ENCODE results near the gene MACROD2.

MACROD2 gene

GRCh38 chr20:15949391-15949790 lies 1954.1 kb downstream of the MACROD2 start:
- H3K4me3 ChIP-seq (ENCODE audit: low read length): no peak overlapping the region
- no peak for TF ChIP-seq CTCF (conservative IDR thresholded peaks at IDR 0.05; ENCODE audit: low read length)
- no peak for DNase-seq (ENCODE audit: low read depth)

- no peak for DNase-seq (ENCODE audit: low read depth)
- no peak overlapping the region for H3K4me3 ChIP-seq (ENCODE audit: low read length)
- no peak for TF ChIP-seq CTCF (conservative IDR thresholded peaks at IDR 0.05; ENCODE audit: low read length)
Observed at GRCh38 chr20:15951658-15952057, 1956.3 kb downstream of the MACROD2 start.

- no peak for DNase-seq (ENCODE audit: low read depth)
- no peak for TF ChIP-seq CTCF (conservative IDR thresholded peaks at IDR 0.05; ENCODE audit: low read length)
- no peak overlapping the region for H3K4me3 ChIP-seq (ENCODE audit: low read length)
Observed at GRCh38 chr20:15958142-15958541, 1962.8 kb downstream of the MACROD2 start.

- no peak for TF ChIP-seq CTCF (conservative IDR thresholded peaks at IDR 0.05; ENCODE audit: low read length)
Observed at GRCh38 chr20:15965165-15965564, 1969.8 kb downstream of the MACROD2 start.

GRCh38 chr20:15967334-15967733 lies 1972.0 kb downstream of the MACROD2 start:
- no peak for DNase-seq (ENCODE audit: low read depth)
- no peak for TF ChIP-seq CTCF (conservative IDR thresholded peaks at IDR 0.05; ENCODE audit: low read length)
- no peak overlapping the region for H3K4me3 ChIP-seq (ENCODE audit: low read length)

More at GRCh38 chr20:15965165-15965564, 1969.8 kb downstream of the MACROD2 start:
- DNase-seq (ENCODE audit: low read depth): no peak
- H3K4me3 ChIP-seq (ENCODE audit: low read length): no peak overlapping the region

GRCh38 chr20:15976047-15976736 lies 1980.9 kb downstream of the MACROD2 start:
- H3K4me3 ChIP-seq (ENCODE audit: low read length): no peak overlapping the region
- no peak for DNase-seq (ENCODE audit: low read depth)
- TF ChIP-seq CTCF (conservative IDR thresholded peaks at IDR 0.05; ENCODE audit: low read length): no peak

- no peak for DNase-seq (ENCODE audit: low read depth)
- no peak overlapping the region for H3K4me3 ChIP-seq (ENCODE audit: low read length)
- no peak for TF ChIP-seq CTCF (conservative IDR thresholded peaks at IDR 0.05; ENCODE audit: low read length)
Observed at GRCh38 chr20:15977026-15977425, 1981.7 kb downstream of the MACROD2 start.
